Activated CD8-positive, alpha-beta T cell treated with anti-CD3 and anti-CD28 coated beads, Interleukin-2, amount 10 ng/mL, durations not matched to agents 7 days and 5 days (primary cell): Measurements from ENCODE around the gene SMURF2. TPM values are rescaled to one million over a fixed set of nuclear protein-coding genes. Genes with fewer than 3 reads are reported as not detected.
A peak's percentile ranks its signal among the peaks of the same experiment; 100 is the strongest.

Experiments used
- ATAC-seq: fragments of 150-1000 bp; cut with Tn5 transposase; one replicate; pipeline ENCODE4 v1.10.0; 2021; ENCODE audit warnings: moderate library complexity
- CTCF ChIA-PET: fragments of 350-600 bp; sonication (Branson Sonifier 250); formaldehyde crosslinking; loops from one replicate; lab custom pipeline; 2021; ENCODE audit warnings: antibody characterized with exemption; lab: Charles Lee
- POLR2A ChIA-PET: fragments of 350-600 bp; sonication (Branson Sonifier 250); formaldehyde crosslinking; loops from one replicate; lab custom pipeline; 2021; ENCODE audit warnings: antibody characterized with exemption; lab: Charles Lee
- DNase-seq: peaks from one replicate; pipeline ENCODE4 v3.0.0-alpha.2; 2020
- H3K27ac Mint-ChIP-seq: one replicate; pipeline ENCODE4 v1.8.0; 2021; ENCODE audit warnings: mild to moderate bottlenecking, mixed read lengths
- H3K27me3 Mint-ChIP-seq: one replicate; pipeline ENCODE4 v1.8.0; 2021; ENCODE audit warnings: low read depth, mixed read lengths
- H3K36me3 Mint-ChIP-seq: one replicate; pipeline ENCODE4 v1.8.0; 2021; ENCODE audit warnings: low read depth, mixed read lengths
- H3K4me1 Mint-ChIP-seq: one replicate; pipeline ENCODE4 v1.8.0; 2021; ENCODE audit warnings: low read depth, mixed read lengths
- H3K4me3 Mint-ChIP-seq: one replicate; pipeline ENCODE4 v1.8.0; 2021; ENCODE audit warnings: mild to moderate bottlenecking, mixed read lengths
- H3K9me3 Mint-ChIP-seq: one replicate; pipeline ENCODE4 v1.8.0; 2022; ENCODE audit warnings: mixed read lengths; ENCODE audit not compliant: insufficient read depth
- total RNA-seq, 2 experiments: library from RNA; stranded (reverse); gene quantifications; one replicate each; pipeline ENCODE4 v1.2.3, GENCODE V29; 2021

Gene SMURF2
- total RNA-seq, result 10 to 100 TPM; 16.1 to 16.4 TPM

DNA sequence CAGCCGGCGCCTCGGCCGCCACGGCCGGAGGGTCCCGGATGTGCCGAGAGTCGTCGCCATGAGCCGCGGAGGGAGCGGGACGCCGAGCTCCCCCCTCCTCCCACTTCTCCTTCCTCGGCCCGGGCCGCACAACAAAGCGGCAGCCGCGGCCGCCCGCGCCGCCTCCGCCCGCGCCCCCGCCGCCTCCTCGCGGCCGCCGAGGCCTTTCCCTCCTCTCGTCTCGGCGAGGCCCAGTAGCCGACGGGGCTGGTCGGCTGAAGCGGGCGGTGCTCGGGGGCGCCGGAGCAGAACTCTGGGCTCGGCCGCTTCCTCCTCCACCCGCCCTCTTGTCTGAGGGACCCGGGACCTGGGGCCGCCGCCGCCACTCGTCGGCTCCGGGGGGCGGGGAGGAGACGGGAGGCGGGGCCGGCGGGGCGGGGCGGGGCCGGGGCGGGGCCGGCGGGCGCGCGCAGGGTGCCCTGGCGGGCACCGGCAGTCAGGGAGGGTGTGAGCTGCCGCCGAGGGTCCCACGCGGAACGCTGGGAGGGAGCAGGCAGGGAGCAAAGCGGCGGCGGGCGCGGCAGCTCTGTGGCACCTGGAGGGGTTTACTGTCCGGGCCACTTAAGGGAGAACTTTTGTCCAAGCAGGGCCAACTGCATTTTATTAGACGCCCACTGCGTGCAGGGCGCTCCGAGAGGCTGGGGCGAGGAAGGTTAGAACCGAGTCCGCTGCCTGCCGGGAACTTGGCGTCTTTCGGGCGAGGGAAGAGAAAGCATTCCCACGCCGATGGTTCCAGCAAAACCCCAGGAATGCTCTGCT is at the start of gene SMURF2:
Gene SMURF2, minus strand, starts transcription at position 332 of the 798 bp plus-strand sequence. CDS start 427 bp downstream, outside the sequence.
- Mint-ChIP-seq H3K4me3 (peak within 1 kb of the TSS; percentile 98), H3K9me3 (no peaks in the 10 kb centered on the region), H3K4me1 (peaks cover 36% of the 10 kb centered on the region), H3K36me3 (peaks cover 7% of the 10 kb centered on the region), H3K27ac (peak within 1 kb of the TSS; percentile 94), H3K27me3 (no peaks in the 10 kb centered on the region)
- ATAC-seq (peak; percentile 88), DNase-seq (peak; percentile 84)
- POLR2A ChIA-PET, result interaction anchor here (0.6 to 1.8 kb wide), 5 partner anchors 21 to 630 kb away, joined by 3 to 12 read pairs (median 9); partner anchors contain the start of genes CEP95 and DDX5
- CTCF ChIA-PET, result no interaction called here

DNA sequence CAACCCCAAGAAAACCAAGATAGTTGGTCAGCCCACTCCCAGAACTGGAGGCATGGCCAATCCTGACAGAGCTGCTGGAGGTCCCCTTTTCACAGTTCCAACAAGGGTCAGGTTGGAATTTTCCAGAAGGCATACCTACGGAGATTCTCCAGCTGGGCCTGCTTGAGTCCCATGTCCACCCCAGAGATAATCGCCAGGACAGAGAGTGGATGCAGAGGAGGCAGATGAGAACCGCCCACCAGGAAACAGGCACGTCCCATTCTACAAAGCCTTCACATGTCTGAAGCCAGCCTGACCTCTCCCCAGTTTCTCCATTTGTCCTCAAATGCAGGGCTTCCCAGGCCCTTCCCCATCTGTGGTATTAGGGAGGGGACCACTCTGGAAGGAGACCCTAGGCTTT is 47.4 kb upstream of the SMURF2 start:
- Mint-ChIP-seq H3K9me3 (no peaks in the 10 kb centered on the region), H3K4me1 (peaks cover 80% of the 10 kb centered on the region), H3K4me3 (peak overlapping the region; percentile 42), H3K27ac (peak overlapping the region; percentile 78), H3K36me3 (peaks cover 2% of the 10 kb centered on the region), H3K27me3 (no peaks in the 10 kb centered on the region)
- ChIA-PET POLR2A (interaction anchor here (0.6 to 2.2 kb wide), 5 partner anchors 47 to 701 kb away, joined by 3 to 12 read pairs (median 3); partner anchors contain the start of genes CEP95, DDX5 and SMURF2), CTCF (interaction anchor here (0.6 to 1.8 kb wide), 5 partner anchors 12 to 312 kb away, joined by 3 to 16 read pairs (median 3); no protein-coding TSS in a partner anchor)
- DNase-seq (no peak), ATAC-seq (no peak)

- H3K4me3 Mint-ChIP-seq, result no peak overlapping the region
- CTCF ChIA-PET, result interaction anchor here (1.1 kb wide), 1 partner anchor 29 kb away, joined by 3 read pairs; no protein-coding TSS in a partner anchor
- ATAC-seq (no peak), DNase-seq (no peak)
- H3K27me3 Mint-ChIP-seq, result no peaks in the 10 kb centered on the region
- peaks cover 2% of the 10 kb centered on the region for H3K36me3 Mint-ChIP-seq
- no peaks in the 10 kb centered on the region for H3K9me3 Mint-ChIP-seq
- POLR2A ChIA-PET, result interaction anchor here (2.2 kb wide), 1 partner anchor 201 kb away, joined by 8 read pairs; the partner anchor contains the start of genes CEP95 and DDX5
- peaks cover 56% of the 10 kb centered on the region for H3K4me1 Mint-ChIP-seq
- H3K27ac Mint-ChIP-seq, result peak overlapping the region; percentile 8
These were observed 45.0 kb upstream of the SMURF2 start for GRCh38 chr17:64707050-64707591.

DNA sequence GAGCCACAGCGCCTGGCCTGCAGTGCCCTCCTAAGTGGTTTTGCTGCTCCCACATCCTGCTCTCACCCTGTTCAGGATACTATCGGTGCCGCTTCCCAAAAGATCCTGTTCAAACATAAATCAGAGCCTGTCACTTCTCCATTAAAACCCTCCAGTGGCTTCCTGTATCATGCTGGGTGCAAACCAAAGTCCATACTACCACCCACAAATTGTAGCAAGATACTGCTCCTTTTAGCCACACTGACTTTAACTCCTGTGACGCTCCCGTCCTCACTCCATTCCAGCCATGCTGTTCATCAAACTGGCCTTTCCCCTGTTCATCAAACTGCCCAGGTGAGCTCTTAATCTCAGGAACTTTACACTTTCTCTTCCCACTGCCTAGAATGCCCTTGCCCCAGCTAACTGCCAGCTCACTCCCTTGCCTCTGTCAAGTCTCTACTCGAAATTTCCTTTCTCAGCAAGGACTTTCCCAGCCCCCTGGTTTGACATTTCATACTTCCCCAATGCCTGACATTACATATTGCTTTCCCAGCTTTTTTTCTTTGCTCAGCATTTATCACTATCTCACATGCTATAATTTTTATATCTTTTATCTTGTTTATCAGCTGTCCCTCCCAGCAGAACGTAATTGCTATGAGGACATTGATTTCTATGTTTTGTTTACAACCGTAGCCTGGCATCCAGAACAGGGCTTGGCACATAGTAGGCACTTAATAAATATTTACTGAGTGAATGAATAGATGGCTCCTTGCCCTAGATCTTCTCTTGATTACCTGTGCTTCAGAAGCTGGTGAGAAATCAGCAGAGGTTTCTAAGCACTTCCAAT is 44.3 kb upstream of the SMURF2 start:
- ATAC-seq (no peak), DNase-seq (no peak)
- ChIA-PET POLR2A (no interaction called here), CTCF (interaction anchor here (1.1 kb wide), 1 partner anchor 30 kb away, joined by 3 read pairs; no protein-coding TSS in a partner anchor)
- H3K36me3 Mint-ChIP-seq, result peaks cover 2% of the 10 kb centered on the region
- no peak overlapping the region for H3K27ac Mint-ChIP-seq
- no peak overlapping the region for H3K4me3 Mint-ChIP-seq
- H3K4me1 Mint-ChIP-seq, result peaks cover 49% of the 10 kb centered on the region
- H3K9me3 Mint-ChIP-seq, result no peaks in the 10 kb centered on the region
- no peaks in the 10 kb centered on the region for H3K27me3 Mint-ChIP-seq

- Mint-ChIP-seq H3K36me3 (no peaks in the 10 kb centered on the region), H3K27ac (no peak overlapping the region), H3K9me3 (no peaks in the 10 kb centered on the region), H3K27me3 (peaks cover 4% of the 10 kb centered on the region), H3K4me3 (no peak overlapping the region), H3K4me1 (peaks cover 15% of the 10 kb centered on the region)
- POLR2A ChIA-PET, result no interaction called here
- DNase-seq (no peak), ATAC-seq (no peak)
- CTCF ChIA-PET, result interaction anchor here (0.5 kb wide), 1 partner anchor 252 kb away, joined by 3 read pairs; no protein-coding TSS in a partner anchor
These were observed 40.7 kb upstream of the SMURF2 start for GRCh38 chr17:64702815-64703214.

DNA sequence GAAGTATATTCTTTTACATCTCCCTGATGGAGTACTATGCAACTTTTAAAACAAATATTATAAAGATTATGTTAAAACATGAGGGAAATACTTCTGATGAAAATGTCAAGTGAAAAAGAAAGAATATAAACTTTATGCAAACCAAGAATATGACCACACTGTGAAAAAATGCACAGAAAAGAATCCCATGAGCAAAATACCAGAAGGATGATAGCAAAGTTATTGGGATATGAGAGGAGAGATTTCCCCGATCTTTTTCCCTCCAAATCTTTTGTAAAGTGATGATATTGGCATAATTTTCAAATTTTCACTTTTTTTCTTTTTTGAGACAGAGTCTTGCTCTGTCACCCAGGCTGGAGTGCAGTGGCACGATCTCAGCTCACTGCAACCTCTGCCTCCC is 36.6 kb upstream of the SMURF2 start:
- Mint-ChIP-seq H3K4me1 (no peaks in the 10 kb centered on the region), H3K9me3 (no peaks in the 10 kb centered on the region), H3K4me3 (no peak overlapping the region), H3K36me3 (no peaks in the 10 kb centered on the region), H3K27me3 (peaks cover 4% of the 10 kb centered on the region), H3K27ac (no peak overlapping the region)
- ChIA-PET POLR2A (no interaction called here), CTCF (no interaction called here)
- DNase-seq (no peak), ATAC-seq (no peak)

DNA sequence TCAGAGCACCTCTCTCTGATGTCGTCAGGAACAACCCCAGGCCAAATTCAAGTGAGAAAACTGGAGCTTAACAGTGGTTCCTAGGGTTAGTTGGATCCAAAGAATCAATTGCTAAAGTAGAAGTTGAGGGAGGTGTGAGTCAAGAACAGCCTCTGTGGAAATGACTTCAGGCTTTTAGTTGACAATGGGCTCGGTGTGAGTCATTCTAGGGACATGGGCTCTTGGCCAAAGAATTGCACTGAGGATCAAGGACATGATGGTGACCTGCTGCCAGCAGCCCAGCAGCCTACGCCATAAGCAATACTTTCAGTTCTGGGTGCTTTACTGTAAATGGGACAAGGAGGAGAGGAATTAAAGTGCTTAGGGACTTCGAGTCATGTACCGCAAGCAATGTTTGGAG is 32.1 kb upstream of the SMURF2 start:
- H3K4me1 Mint-ChIP-seq, result no peaks in the 10 kb centered on the region
- H3K27me3 Mint-ChIP-seq, result no peaks in the 10 kb centered on the region
- DNase-seq (no peak), ATAC-seq (no peak)
- H3K27ac Mint-ChIP-seq, result no peak overlapping the region
- no peaks in the 10 kb centered on the region for H3K36me3 Mint-ChIP-seq
- CTCF ChIA-PET, result no interaction called here
- POLR2A ChIA-PET, result no interaction called here
- no peaks in the 10 kb centered on the region for H3K9me3 Mint-ChIP-seq
- no peak overlapping the region for H3K4me3 Mint-ChIP-seq

- no peak for ATAC-seq
- Mint-ChIP-seq H3K27ac (no peak overlapping the region), H3K4me3 (no peak overlapping the region), H3K4me1 (no peaks in the 10 kb centered on the region), H3K27me3 (no peaks in the 10 kb centered on the region), H3K9me3 (no peaks in the 10 kb centered on the region), H3K36me3 (no peaks in the 10 kb centered on the region)
- no peak for DNase-seq
- ChIA-PET CTCF (interaction anchor here (0.9 kb wide), 1 partner anchor 85 kb away, joined by 3 read pairs; no protein-coding TSS in a partner anchor), POLR2A (no interaction called here)
These were observed 30.1 kb upstream of the SMURF2 start for GRCh38 chr17:64692187-64692586.

- Mint-ChIP-seq H3K4me3 (no peak overlapping the region), H3K27ac (no peak overlapping the region), H3K9me3 (no peaks in the 10 kb centered on the region), H3K27me3 (no peaks in the 10 kb centered on the region), H3K36me3 (no peaks in the 10 kb centered on the region), H3K4me1 (no peaks in the 10 kb centered on the region)
- ATAC-seq (no peak), DNase-seq (no peak)
- ChIA-PET CTCF (no interaction called here), POLR2A (no interaction called here)
These were observed 27.0 kb upstream of the SMURF2 start for GRCh38 chr17:64689106-64689505.

DNA sequence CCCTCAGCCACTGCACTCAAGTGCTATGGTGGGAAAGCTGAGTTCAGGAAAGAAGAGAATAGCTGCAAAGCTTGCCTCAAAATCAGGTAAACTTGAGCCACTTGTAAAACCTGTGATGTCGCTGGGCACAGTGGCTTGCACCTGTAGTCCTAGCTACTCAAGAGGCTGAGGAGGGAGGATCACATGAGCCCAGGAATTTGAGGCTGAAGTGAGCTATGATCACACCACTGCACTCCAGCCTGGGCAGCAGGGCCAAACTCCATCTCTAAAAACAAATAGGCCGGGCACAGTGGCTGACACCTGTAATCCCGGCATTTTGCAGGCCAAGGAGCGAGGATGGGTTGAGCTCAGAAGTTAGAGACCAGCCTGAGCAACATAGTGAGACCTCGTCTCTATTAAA is 26.4 kb upstream of the SMURF2 start:
- H3K9me3 Mint-ChIP-seq, result no peaks in the 10 kb centered on the region
- no peak for DNase-seq
- CTCF ChIA-PET, result interaction anchor here (1.2 kb wide), 1 partner anchor 82 kb away, joined by 3 read pairs; no protein-coding TSS in a partner anchor
- no peaks in the 10 kb centered on the region for H3K4me1 Mint-ChIP-seq
- H3K27me3 Mint-ChIP-seq, result no peaks in the 10 kb centered on the region
- no peak overlapping the region for H3K27ac Mint-ChIP-seq
- ATAC-seq, result no peak
- POLR2A ChIA-PET, result no interaction called here
- no peak overlapping the region for H3K4me3 Mint-ChIP-seq
- no peaks in the 10 kb centered on the region for H3K36me3 Mint-ChIP-seq

- DNase-seq (no peak), ATAC-seq (no peak)
- Mint-ChIP-seq H3K27me3 (no peaks in the 10 kb centered on the region), H3K9me3 (no peaks in the 10 kb centered on the region), H3K27ac (no peak overlapping the region), H3K36me3 (no peaks in the 10 kb centered on the region), H3K4me1 (no peaks in the 10 kb centered on the region), H3K4me3 (no peak overlapping the region)
- ChIA-PET POLR2A (no interaction called here), CTCF (interaction anchor here (1.2 kb wide), 1 partner anchor 81 kb away, joined by 3 read pairs; no protein-coding TSS in a partner anchor)
These were observed 25.9 kb upstream of the SMURF2 start for GRCh38 chr17:64687961-64688360.
